GM19455 (cell line): ENCODE measurements around the gene GNG3.

Experiments used
- ATAC-seq: cut with Tn5 transposase; IDR thresholded peaks from one replicate; pipeline ENCODE4 v1.9.1; 2021; ENCODE audit not compliant: unreplicated experiment

GNG3 gene

DNA sequence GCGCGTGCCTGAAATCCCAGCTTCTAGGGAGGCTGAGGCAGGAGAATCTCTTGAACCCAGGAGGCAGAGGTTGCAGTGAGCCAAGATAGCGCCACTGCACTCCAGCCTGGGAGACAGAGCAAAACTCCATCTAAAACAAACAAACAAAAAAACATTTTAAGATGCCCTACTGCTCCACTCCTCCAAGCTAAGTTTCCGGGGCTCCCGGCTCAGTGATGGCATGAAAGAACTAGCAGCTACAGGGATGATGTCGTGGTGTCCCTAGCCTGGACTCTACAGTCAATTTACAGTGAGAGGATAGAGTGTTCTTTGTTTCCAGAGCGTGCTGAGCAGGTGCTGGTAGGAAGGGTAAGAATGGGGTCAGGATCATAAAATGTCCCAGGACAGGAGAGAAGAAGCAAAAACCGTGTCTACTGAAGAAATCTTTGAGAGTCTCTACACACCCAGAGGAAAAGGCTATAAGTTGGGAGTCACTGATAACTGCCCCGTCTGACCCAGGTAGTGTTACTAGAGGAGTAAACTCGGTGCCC is 47.7 kb downstream of the GNG3 start:
- no peak for ATAC-seq

DNA sequence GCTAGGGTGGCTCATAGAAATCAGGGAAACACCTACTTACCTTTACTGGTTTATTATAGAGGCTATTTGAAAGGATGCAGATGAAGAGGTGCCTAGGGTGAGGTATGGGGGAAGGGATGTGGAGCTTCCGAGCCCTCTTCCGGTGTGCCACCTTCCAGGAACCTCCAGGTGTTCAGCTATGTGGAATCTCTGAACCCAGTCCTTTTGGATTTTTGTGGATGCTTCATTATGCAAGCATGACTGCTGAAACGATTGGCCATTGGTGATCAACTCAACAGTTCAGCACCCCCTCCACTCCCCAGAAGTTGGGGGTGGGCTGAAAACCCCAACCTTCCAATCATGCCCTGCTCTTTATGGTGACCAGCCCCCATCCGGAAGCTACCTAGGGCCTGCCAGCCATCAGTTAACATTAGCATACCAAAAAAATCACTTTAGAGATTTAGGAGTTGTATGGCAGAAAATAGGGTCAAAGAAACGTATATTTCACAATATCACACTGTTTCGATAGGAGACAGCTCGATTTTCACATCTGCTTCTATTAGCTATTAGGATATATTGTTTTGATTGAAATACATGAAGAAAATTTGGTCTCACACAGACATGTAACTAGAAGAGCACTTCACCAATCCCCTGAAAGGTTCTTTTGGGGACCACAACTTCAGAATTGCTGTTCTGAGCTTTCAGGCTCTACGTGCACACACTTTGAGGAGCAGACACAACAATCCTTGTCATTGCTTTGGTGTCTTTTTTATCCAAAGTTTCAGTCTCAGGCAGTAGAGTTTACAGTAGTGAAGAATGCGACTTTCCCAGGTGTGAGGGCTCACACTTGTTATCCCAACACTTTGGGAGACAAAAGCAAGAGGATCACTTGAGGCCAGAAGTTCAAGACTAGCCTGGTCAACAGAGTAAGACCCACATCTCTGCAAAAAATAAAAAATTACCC is 50.6 kb downstream of the GNG3 start:
- ATAC-seq = no peak
